Transverse colon (tissue), 4 donors: ENCODE results near the gene HDAC4. TPM values are rescaled to one million over a fixed set of nuclear protein-coding genes. Genes with fewer than 3 reads are reported as not detected.

Experiments used
- DNase-seq: peaks from one replicate; pipeline ENCODE4 v3.0.0-alpha.2; 2019
- H3K27ac ChIP-seq, 4 donors: fragments of 200-600 bp; sonication (generic); 2 replicates each; pipeline ENCODE4 v1.5.1; 2016 to 2018; ENCODE audit warnings: inconsistent platforms in 4 of 4
- H3K27me3 ChIP-seq: fragments of 200-600 bp; sonication (generic); 2 replicates; pipeline ENCODE4 v1.5.1; 2017; ENCODE audit warnings: inconsistent platforms
- H3K36me3 ChIP-seq, 4 donors: fragments of 200-600 bp; sonication (generic); 2 replicates each; pipeline ENCODE4 v1.5.1; 2017 to 2019; ENCODE audit warnings: inconsistent platforms in 4 of 4
- H3K4me1 ChIP-seq, 4 donors: fragments of 200-600 bp; sonication (generic); 2 replicates each; pipeline ENCODE4 v1.5.1; 2017 to 2020; ENCODE audit warnings: inconsistent platforms in 4 of 4
- H3K4me3 ChIP-seq, 4 donors: fragments of 200-600 bp; sonication (generic); 1 replicate in 1 of 4; 2 replicates in 3 of 4; pipeline versions ENCODE4 v1.5.1 to v1.6.1; 2017 to 2019; ENCODE audit warnings: inconsistent platforms in 4 of 4
- H3K9me3 ChIP-seq, 2 donors: fragments of 200-600 bp; sonication (generic); 2 replicates each; pipeline ENCODE4 v1.5.1; 2017 to 2019; ENCODE audit warnings: inconsistent platforms in 2 of 2
- EP300 ChIP-seq: sonication (generic); formaldehyde crosslinking; IDR thresholded peaks from one replicate; pipeline ENCODE4 v1.6.1; 2017; ENCODE audit warnings: antibody characterized with exemption, low read depth
- POLR2A ChIP-seq: fragments of 450-650 bp; IDR thresholded peaks from one replicate; pipeline ENCODE4 v1.6.1; 2016; ENCODE audit warnings: antibody characterized with exemption, mild to moderate bottlenecking, moderate library complexity
- POLR2AphosphoS5 ChIP-seq, 3 donors: sonication (generic); formaldehyde crosslinking; IDR thresholded peaks; one replicate each; pipeline ENCODE4 v1.6.1; 2016; ENCODE audit warnings: antibody characterized with exemption in 3 of 3
- WGBS, 2 donors: methylation state at CpG; one replicate each; pipeline ENCODE4 v1.1.5; 2018; ENCODE audit warnings: low coverage in 1 of 2; 5-methylcytosine and 5-hydroxymethylcytosine counted together
- in situ Hi-C, 4 donors: fragments of 200-750 bp; cut with MboI; loops; one replicate each; pipeline versions ENCODE4 v1.15.0 to v1.15.1; 2017; ENCODE audit warnings: low sequenced_read_pairs in 3 of 4, low pct_ligation_motif_present in 1 of 4, low pct_unique_long_range_greater_than_20kb in 1 of 4
- intact Hi-C: fragments of 100-400 bp; cut with DNase I; formaldehyde crosslinking; loops from one replicate; pipeline ENCODE4 v1.15.1; 2023; ENCODE audit warnings: low total_unique reads
- total RNA-seq, 4 donors: library from RNA; depleted of rRNA; stranded (reverse); fragments of >200 nt; gene quantifications; one replicate each; pipeline ENCODE4 v1.1.0, GENCODE V29; 2016
- TF ChIP-seq, protein P1 (sequence below), 5 experiments: fragments of 200-600 bp in 3 of 5; fragments of 450-650 bp in 2 of 5; sonication (generic) in 3 of 5; IDR thresholded peaks; 1 replicate in 2 of 5; 2 replicates in 3 of 5; pipeline ENCODE4 v1.5.1; 2016 to 2017; ENCODE audit warnings: antibody characterized with exemption in 5 of 5, inconsistent platforms in 3 of 5, mild to moderate bottlenecking in 2 of 5, moderate library complexity in 1 of 5

Gene HDAC4
- total RNA-seq, 4 donors from 2014 or later, result 33.9 to 192 (median 112) TPM

DNA sequence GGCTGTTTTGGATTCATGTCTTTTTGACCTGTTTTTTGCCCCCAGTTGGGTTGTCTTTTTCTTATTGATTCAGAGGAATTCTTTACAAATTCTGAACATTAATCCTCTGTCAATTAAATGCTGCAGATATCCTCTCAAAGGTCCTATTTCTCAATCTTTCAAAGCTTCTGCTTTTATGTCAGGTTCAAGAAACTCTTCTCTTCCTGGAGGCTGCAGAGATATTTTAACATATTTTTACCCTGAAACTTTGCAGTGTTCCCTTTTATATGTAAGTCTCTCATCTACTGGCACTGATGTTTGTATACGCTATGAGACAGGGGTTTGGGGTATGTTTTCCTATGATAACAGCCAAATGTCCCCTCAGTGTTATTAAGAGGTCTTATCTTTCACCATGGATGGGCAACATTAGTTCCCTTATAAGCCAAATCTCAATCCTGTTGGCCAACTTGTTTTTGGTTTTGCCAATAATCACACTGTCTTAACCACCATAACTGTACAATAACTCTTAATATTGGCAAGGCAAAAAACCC is 159.3 kb downstream of the HDAC4 start:
- Histone ChIP-seq H3K27me3 (no peaks in the 10 kb centered on the region), H3K4me3 (no peak overlapping the region), H3K36me3 (no peaks in the 10 kb centered on the region), H3K9me3 (no peaks in the 10 kb centered on the region), H3K4me1 (peaks cover 6 to 57% (median 43%) of the 10 kb centered on the region in 4 donors), H3K27ac (peak overlapping the region; percentile 77 to 84 (median 78))
- no peak for DNase-seq
- in situ Hi-C loops (no loop called here), intact Hi-C loops (no loop called here)
- no peak for TF ChIP-seq POLR2A
- TF ChIP-seq POLR2AphosphoS5 (IDR thresholded peaks at IDR 0.05), result no peak
- TF ChIP-seq, protein P1, sequence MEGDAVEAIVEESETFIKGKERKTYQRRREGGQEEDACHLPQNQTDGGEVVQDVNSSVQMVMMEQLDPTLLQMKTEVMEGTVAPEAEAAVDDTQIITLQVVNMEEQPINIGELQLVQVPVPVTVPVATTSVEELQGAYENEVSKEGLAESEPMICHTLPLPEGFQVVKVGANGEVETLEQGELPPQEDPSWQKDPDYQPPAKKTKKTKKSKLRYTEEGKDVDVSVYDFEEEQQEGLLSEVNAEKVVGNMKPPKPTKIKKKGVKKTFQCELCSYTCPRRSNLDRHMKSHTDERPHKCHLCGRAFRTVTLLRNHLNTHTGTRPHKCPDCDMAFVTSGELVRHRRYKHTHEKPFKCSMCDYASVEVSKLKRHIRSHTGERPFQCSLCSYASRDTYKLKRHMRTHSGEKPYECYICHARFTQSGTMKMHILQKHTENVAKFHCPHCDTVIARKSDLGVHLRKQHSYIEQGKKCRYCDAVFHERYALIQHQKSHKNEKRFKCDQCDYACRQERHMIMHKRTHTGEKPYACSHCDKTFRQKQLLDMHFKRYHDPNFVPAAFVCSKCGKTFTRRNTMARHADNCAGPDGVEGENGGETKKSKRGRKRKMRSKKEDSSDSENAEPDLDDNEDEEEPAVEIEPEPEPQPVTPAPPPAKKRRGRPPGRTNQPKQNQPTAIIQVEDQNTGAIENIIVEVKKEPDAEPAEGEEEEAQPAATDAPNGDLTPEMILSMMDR (IDR thresholded peaks at IDR 0.05), result no peak
- TF ChIP-seq EP300, result no peak
- WGBS, 2 donors, result 85% methylated on average over 1 of the region's 1 CpG; no CpG with 5 or more reads in 1 of the 2 donors

DNA sequence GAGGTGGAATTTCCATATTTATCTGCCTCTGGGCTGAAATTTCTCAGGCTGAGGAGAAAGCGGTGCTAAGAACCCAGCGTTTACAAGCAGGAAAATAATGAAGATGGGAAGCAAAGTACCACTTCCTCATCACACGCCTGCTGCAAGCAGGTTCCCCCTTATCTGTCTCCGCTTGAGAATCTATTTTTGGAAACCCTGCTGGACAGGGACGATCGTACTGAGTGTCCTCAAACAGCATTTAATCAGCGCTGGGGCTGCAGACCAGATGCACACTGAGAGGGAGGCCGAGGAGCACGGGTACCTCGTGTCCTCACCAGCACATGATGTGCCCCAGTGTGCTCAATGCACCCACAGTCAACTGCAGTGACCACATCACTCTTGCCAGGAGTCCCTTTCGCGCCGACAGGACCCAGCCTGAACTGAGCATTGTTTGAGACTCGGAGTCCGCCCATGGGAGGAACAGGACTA is 160.4 kb downstream of the HDAC4 start:
- Histone ChIP-seq H3K27ac (peak overlapping the region; percentile 77 to 84 (median 78)), H3K27me3 (no peaks in the 10 kb centered on the region), H3K4me1 (peaks cover 6 to 50% (median 33%) of the 10 kb centered on the region in 4 donors), H3K4me3 (no peak overlapping the region), H3K36me3 (no peaks in the 10 kb centered on the region), H3K9me3 (no peaks in the 10 kb centered on the region)
- in situ Hi-C loops (no loop called here), intact Hi-C loops (no loop called here)
- TF ChIP-seq POLR2AphosphoS5 (IDR thresholded peaks at IDR 0.05), result peak in 2 of 3 donors; percentile 20 to 53
- TF ChIP-seq, protein P1 (IDR thresholded peaks at IDR 0.05), result no peak
- no peak for TF ChIP-seq POLR2A
- peak; percentile 68 for TF ChIP-seq EP300
- DNase-seq, result peak; percentile 40
- WGBS, 2 donors, result 60 to 71% methylated on average over 2 to 15 of the region's 15 CpGs

DNA sequence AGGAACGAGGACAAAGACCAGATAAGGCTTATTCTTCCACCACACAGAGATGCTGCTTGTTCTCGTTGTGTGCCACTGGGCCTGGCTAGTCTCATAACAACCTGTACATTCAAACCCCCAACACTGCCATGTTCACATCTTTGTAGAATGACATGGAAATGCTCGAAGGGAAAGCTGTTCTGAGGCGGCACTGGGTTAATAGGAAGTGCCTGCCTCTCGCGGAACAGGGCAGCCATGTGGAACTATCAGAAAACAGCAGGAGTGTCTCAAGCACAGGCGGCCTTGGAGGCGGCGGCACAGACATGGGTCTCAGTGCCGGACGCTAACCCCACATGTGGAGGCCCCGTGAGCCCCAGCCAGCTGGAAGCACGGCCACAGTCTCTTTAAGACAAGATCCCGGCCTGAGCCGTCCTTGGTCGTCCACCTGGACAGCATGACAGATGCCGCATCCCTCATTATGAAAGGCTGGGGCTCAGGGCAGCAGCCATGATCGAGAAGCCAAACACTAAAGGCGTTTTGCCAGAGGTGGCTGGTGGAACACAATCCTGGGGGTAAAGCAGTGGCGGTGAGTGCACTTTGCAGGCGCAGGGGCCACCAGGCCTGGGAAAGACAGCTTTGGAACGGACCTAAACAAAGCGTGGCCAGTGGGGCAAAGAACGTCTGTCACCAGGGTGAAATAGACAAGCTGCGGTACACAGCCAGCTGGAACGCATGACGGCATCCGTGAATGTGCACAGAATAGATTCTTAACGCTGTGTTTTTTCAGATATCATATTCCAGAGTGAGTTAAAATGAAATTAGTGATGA is 161.0 kb downstream of the HDAC4 start:
- intact Hi-C loops, result no loop called here
- DNase-seq, result no peak
- WGBS, 2 donors, result 80 to 100% methylated on average over 4 to 29 of the region's 29 CpGs
- Histone ChIP-seq H3K36me3 (no peaks in the 10 kb centered on the region), H3K27ac (peak overlapping the region; percentile 77 to 84 (median 78)), H3K4me1 (peaks cover 6 to 43% (median 30%) of the 10 kb centered on the region in 4 donors), H3K9me3 (no peaks in the 10 kb centered on the region), H3K27me3 (no peaks in the 10 kb centered on the region), H3K4me3 (peak overlapping the region in 1 of 4 donors; percentile 11)
- TF ChIP-seq POLR2AphosphoS5 (IDR thresholded peaks at IDR 0.05), result peak in 1 of 3 donors; percentile 57
- TF ChIP-seq EP300, result no peak
- in situ Hi-C loops, result no loop called here

DNA sequence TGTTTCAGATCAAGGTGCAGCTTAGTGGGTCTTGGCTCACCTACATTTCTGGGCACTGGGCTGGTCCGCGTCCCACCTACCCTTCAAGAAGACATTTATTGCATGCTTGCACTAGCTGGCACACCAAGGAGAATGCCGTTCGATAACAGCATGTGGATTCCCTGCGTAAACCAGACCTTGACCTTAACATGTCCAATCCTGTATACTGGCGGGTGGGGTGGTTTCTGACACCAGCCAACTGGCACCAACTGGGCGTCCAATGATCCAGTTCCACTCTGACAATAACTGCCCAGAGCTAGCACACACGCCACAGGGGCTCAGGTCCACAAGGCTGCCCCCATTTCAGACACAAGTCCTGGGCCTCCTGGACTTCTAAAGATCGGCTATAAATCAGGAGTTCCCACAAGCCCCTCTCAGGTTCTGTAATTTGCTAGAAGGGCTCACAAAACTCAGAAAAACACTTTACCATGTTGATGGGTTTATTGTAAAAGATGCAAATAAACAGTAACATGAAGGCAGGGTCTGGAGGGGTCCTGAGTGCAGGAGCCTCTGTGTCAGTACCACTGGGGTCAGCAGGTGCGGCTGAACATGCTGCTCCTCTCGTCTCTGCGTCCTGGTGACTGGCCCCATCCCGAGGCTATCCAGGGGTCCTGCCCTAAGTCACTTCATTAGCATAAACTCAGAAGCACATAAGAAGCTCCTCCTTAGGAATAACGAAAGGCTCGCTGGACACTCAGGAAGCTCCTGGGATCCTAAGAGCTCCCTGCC is 161.8 kb downstream of the HDAC4 start:
- in situ Hi-C loops, result no loop called here
- peak overlapping the region; percentile 77 to 84 (median 78) for H3K27ac ChIP-seq
- no peak overlapping the region for H3K4me3 ChIP-seq
- no peaks in the 10 kb centered on the region for H3K9me3 ChIP-seq
- TF ChIP-seq, protein P1 (IDR thresholded peaks at IDR 0.05), result no peak
- no peak for TF ChIP-seq POLR2A
- TF ChIP-seq EP300, result no peak
- no peak for TF ChIP-seq POLR2AphosphoS5 (IDR thresholded peaks at IDR 0.05)
- H3K27me3 ChIP-seq, result no peaks in the 10 kb centered on the region
- intact Hi-C loops, result no loop called here
- peaks cover 6 to 37% (median 25%) of the 10 kb centered on the region in 4 donors for H3K4me1 ChIP-seq
- no peak for DNase-seq
- 83 to 90% methylated on average over 2 to 15 of the region's 15 CpGs for WGBS, 2 donors
- H3K36me3 ChIP-seq, result no peaks in the 10 kb centered on the region
